GM19467 (cell line): ENCODE data around the gene TMEM54.
"Not testable (repeated sequence)": the region's sequence is repeated elsewhere in the genome, so short reads cannot be mapped to it uniquely, and the experiment has no call there.

Source experiments
- ATAC-seq: cut with Tn5 transposase; IDR thresholded peaks from one replicate; pipeline ENCODE4 v1.9.1; 2021; ENCODE audit warnings: mild to moderate bottlenecking, moderate library complexity; ENCODE audit not compliant: unreplicated experiment

The TMEM54 gene

DNA sequence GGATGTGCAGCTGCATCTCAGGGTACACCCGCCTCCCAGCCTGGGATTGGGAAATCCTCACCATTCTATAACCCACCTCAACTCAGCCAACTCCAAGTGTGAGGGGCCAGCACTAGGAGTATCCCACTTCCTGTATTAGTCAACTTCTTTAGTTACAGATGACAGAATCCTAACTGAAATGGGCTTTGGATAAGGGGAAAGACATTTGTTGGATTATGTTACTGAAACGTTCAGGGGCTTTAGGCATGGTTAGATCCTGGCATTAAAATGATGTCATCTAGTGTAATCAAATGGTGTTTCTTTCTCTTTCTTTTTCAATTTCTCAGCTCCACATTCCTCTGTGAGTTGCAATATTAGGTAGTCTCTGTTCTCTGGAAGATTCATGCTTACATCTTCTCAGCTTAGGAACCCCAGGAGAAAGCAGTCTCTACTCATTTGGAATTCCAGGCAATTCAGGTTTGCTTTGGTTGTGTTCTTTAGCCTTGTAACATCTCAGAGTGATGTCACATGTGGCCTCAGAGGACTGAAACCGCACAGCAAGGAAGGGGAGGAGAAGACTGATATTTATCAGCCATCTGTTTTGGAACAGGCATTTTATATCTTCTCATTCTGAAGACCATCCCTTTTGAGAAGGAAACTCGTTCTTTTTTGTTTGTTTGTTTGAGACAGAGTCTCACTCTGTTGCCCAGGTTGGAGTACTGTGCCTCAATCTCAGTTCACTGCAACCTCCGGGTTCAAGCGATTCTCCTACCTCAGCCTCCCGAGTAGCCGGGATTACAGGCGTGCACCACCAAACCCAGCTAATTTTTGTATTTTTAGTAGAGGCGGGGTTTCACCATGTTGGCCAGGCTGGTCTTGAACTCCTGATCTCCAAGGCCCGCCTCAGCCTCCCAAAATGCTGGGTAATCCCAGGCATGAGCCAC, 18.9 kb upstream of the TMEM54 start:
- no peak for ATAC-seq

DNA sequence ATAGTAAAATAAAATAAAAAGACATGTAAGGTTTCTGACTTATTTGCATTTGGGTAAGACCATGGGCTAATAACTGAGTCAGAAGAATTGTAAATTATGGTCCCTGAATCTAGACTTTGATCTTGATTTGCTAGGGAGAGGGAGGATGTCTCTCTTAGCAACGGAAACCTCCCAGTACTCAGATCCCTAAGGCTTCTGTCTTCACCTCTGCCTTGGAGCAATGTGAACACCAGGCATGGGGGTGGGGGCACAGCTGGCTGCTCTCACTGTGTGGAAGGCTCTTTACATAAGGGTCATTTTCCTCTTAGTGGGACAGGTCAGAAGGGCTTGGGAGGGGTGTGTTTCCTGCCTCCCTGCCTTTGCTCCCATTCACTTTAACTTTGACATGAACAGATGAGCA, 17.0 kb upstream of the TMEM54 start:
- no peak for ATAC-seq

DNA sequence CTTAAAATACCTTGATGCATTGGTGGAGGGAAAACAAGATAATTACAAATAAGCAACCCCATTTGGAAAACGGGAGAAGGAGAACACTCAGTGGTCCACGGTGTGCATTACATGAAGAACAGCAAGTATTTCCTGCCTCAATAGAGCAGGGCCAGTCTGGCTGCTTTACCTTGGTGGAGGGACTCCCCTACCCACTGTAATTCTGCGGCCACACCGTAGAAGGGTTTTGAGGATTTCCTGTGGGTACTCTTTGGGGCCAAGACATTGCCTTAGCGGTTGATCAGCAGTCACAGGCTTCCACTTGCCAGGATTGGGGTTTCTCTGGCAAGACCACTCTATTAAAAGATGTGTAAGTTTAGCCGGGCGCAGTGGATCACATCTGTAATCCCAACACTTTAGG, 16.3 kb upstream of the TMEM54 start:
- ATAC-seq = no peak

DNA sequence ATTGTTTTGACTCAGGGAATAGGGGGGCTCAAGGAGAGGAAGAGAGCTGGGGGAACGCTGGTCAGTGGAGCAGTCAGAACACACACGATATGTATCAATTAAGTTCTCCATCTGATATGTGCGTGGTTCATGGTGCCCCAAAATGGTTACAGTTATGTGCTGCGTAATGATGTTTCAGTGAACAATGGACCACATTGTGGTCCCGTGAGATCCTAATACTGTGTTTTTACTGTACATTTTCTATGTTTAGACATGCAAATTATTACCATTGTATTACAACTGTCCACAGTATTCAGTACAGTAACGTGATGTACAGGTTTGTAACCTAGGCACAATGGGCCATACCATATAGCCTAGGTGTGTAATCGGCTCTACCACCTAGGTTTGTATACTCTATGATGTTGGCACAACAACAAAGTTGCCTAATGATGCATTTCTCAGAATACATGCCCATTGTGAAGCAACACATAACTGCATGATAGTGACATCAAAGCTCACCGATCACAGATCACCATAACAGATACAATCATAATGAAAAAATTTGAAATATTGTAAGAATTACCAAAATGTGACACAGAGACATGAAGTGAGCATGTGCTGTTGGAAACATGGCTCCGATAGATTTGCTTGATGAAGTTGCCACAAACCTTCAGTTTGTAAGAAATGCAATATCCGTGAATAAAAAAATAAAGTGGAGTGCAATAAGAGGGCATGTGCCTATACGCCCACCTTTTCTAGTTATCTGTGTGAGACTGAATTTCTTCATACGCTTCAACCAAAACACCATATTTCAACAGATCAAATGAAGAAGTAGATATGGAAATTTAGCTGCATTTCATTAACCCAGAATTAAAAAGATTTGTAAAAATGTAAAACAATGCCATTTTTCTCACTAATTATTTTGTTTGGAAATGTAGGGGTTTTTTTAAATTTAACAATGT, 14.8 kb upstream of the TMEM54 start:
- ATAC-seq = no peak

DNA sequence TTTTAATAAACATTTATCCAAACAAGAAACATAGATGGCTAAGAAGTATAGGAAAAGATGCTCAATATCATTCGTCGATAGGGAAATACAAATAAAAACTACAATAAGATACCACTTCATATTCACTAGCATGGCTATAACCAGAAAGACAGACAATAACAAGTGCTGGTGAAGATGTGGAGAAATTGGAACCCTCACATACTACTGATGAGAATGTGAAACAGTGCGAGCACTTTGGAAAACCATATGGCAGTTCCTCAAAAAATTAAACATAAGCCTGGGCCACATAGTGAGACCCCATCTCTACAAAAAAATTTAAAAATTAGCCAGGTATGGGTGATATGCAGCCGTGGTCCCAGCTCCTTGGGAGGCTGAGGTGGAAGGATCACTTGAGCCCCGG, 9.1 kb upstream of the TMEM54 start:
- no peak for ATAC-seq

DNA sequence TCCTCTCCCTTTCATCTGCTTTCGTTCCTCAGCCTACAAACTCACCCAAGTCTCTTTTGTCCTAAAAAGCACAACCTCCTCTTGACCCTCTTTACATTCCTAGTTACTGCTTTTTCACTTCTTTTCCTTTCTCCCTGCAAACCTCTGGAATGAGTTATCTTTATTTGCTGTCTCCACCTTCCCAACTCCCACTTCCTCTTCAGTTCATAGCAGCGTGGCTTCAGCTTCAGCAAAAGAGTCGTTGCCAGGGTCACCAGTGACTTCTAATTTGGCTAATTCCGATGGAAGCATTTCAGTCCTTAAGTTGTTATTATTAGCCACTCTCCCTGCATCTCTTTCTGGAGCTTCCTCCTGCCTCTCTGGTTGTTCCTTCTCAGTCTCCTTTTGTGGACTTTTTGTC, 6.2 kb upstream of the TMEM54 start:
- ATAC-seq = no peak

DNA sequence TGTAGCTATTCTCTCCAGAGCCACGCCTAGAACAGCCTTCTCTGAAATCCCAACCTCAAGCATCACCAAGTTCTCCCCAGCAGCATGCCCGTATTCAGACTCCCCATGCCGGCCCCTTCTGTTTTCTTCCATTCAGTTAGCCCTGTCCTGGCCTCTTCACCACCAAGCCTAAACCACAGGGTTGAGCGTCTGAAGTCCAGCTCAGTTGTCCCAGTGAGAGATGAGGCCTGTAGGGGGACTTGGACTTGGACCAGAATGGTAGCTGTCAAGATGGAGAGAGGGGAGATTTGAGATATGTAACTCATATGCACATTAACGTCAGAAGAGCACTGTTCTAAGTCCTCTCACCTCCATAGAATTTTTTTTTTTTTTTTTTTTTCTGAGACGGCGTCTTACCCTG, 5.5 kb upstream of the TMEM54 start:
- ATAC-seq = no peak

DNA sequence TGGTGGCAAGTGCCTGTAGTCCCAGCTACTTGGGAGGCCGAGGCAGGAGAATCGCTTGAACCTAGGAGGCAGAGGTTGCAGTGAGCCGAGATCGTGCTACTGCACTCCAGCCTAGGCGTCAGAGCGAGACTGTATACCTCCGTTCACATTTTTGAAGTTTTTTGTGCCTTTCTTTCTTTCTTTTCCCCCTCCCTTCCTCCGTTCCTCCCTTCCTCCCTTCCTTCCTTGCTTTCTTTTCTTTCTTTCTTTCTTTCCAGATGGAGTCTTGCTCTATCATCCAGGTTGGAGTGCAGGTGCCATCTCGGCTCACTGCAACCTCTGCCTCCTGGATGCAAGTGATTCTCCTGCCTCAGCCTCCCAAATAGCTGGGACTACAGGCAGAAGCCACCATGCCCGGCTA, 4.4 kb upstream of the TMEM54 start:
- not testable (repeated sequence) for ATAC-seq

DNA sequence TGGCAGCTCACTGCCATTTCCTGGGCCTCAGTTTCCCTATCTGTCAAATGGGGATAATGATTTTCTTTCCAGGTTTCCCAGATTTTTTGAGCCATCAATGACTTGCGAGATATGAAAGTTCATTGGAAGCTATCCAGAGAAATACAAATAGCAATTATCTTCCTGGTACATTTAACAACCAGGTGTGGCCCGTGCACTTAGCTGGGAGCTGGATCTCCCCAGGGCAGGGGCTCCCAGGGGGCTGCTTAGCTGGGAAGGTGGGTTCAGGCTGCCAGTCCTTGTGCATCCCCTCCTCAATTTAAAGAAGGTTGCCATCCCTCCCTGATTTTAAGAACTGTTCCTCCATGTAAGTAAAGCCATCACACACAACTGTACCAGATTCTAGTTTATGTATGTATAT, 3.6 kb upstream of the TMEM54 start:
- ATAC-seq = no peak

DNA sequence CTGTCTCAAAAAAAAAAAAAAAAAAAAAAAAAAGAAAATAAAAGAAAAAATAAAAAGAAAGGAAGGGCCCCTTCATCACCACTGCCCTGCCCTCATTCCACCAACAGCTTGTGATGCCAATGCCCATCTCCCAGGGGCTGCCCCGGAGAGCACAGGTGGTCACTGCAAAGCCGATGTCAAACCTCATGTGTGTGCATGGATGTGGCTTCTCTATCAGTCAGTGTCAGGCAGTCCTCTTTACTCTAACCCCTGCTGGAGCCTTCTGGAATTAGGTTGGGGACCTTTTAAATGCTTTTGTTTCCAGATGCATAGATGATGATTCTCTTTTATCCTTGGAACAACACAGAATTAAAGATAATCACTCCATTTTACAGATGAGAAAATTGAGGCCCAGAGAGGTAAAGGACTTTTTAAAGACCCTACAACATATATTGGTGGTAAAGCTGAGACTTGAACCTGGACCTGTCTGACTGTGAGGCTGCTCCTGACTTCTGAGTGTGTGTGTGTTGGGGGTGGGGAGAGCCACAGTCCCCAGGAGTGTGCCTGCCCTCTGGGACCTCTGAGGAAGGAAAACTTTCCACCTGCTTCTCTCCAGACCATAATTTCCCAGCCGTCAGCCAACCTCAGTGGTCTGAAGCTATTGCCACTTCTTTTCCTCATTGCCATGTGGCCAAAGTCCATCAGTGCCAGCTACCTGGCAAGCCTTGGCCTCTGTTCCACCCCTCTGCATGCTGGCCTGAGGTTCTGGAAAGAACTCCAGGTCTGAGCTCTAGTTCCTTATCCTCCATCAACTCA, 3.0 kb upstream of the TMEM54 start:
- ATAC-seq = no peak

DNA sequence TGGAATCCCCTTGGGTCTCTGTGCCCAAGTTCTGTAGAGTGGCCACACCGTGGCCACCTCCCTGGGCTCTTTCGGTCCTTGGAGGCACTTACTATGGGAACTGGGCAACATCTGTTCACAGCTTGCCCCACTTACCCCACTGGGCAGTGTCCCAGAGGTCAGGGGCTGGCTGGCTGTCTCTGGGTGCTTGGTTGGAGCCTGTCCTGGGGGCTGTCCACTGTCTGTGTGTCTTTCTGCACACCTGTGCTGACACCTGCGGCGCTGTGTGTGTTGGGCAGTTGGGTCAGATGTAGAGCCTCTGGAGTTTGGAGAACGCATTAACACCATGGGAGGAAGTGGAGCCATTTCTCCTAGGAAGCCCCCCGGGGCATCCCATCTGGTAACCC, 1.3 kb upstream of the TMEM54 start:
- no peak for ATAC-seq

DNA sequence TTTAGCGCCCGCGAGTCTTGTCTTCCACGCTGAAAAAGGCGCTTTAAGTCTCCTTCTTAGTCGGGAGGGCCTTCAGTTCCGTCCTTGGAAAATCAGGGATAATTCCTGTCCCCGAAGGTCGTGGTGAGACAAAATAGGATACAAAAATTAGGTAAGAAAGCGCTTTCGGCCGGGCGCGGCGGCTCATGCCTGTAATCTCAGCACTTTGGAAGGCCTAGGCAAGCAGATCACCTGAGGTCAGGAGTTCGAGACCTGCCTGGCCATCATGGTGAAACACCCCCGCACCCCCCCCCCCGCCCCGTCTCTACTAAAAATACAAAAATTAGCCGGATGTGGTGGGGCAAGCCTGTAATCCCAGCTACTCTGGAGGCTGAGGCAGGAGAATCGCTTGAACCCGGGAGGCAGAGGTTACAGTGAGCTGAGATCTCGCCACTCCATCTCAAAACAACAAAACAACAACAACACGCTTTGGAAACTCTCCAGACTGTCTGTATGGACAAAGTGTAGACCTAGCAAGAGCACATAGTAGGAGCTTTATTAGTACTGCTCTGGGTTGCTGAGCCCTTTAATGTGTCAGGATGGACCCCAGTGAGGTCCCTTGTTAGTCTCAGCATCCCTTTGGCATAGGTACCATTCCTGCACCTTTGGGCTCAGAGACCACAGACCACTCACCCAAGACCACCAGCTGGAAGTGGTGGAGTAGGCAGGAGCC, 790 bp upstream of the TMEM54 start:
- ATAC-seq = no peak

DNA sequence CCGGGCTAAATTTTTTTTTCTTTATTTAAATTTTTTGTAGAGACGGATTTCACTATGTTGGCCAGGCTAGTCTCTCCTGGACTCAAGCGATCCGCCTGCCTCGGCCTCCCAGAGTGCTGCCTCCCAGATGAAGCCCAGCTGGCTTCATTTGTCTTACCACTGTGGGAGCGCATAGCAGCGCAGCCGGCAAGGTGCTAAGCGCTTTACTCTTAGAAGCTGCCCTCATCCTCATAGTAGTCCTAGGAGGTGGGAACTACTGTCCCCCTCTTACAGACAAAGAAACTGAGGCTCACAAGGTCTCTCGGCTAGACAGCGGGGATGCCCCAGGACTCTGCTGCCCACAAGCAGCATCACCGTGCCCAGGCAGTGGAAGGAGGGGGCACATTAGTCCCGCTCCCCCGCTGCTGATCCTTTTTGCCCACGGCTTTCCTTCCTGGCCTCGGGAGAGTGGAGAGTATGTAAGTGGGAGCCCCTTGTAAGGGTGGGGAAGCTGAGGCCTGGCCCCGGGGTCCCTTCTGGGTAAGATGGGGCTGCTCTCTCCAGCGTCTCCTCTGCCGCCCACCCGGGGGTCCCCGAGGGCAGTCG, 726 bp downstream of the TMEM54 start:
- ATAC-seq = no peak

DNA sequence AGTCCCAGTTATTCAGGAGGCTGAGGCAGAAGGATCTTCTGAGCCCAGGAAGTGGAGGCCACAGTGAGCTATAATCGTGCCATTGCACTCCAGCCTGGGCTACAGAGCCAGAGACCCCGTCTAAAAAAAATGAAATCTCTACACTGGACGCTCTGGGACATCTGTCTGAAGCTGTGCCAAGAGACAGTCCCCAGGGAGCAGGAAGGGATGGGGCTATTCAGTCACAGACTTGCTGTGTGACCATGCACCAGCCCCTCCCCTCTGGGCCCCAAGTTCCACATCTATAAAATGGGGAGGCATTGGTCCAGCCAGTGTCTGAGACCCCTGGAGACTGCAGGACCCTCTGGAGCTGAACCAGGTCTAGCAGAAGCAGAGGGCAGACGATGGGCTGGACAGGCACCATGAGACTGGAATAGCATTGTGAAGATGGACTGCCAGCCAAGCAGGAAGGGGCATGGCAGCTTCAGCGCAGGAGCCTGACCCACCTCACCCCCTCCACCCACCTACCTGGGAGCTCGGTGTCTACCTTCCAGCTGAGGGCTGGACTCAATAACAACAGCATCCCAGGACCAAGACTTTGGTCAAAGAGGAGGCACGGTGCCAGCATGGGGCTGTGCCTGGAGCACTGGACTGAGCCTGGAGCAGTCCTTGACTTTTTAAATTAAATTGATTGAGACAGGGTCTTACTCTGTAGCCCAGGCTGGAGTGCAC, 1.4 kb downstream of the TMEM54 start:
- no peak for ATAC-seq

DNA sequence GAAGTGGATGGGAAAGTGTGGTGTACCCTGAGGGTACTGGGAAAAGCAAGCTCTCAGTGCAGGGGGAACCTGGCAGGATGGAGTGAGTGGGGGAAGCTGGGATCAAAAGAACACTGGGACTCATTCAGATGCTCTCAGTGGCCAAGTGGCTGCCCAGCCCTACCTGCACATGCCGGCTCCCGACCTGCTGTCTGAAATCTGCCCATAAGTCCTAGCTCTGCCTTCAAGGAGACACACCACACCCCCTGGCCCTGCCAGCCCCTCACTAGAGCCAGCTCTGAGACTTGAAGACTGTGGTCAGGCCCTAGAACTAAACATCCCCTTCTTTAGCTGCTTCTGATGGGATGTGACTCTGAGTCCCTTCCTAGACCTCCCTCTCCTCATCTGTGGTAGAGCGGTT, 2.2 kb downstream of the TMEM54 start:
- ATAC-seq = no peak

DNA sequence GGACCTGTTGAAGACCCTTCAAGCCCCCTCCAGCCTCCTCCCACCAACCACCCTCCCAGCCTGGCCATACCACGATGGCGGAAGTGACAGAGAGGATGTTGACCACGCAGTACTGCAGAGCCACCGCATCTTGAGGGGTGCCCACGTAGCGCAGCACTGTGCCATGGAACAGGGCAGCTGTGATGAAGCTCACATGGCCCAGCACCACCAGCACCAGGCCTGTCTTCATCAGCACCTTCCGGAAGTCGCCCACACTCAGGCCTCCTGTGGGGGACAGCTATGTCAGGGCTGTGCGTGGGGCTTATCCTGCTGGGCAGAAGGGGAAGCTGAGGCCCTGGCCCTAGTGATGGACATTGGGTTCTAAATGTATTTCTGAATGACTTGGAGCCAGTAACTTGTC, 3.1 kb downstream of the TMEM54 start:
- no peak for ATAC-seq

DNA sequence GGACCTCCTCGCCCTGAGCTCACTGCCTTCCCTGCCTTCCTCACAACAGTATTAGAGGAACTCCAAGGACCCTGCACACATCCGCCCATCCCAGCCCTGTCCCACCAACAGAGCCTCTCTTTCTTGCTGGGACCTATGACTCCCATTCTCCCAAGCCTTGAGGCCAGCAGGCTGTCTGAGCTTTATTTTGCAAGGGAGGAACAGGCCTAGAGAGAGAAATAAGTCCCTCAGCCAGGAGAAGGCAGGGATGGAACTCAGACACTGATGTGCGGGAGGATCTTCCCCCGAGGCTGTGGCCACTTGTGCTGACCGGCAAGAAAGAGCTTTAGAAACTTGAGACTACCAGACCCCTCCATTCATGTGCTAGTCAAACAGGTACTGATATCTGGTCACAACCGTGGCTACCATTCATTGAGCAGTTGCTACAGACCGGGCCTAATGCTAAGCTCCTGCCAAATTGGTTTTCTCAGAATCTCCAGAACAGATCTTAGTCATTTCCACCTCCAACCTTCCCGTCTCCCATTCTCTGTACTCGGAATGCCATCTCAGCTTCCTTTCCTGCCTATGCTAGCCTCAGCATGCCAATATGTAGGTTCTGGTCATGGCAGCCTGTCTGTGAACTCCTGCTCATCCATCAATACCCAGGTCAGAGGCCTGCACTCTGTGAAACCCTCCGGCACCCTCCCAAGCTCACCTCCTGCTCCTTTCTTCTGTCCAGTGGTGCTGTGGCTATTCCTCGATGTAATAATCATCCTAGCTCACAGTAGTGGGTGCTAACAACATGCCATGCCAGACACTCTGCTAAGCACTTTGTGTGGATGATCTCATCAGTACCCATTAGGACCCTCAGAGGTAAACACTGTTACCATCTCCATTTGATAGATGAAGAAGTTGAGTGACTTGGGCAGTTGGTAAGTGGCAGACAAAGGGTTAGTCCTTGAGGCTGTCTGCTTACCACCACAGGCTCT, 3.8 kb downstream of the TMEM54 start:
- ATAC-seq = no peak

DNA sequence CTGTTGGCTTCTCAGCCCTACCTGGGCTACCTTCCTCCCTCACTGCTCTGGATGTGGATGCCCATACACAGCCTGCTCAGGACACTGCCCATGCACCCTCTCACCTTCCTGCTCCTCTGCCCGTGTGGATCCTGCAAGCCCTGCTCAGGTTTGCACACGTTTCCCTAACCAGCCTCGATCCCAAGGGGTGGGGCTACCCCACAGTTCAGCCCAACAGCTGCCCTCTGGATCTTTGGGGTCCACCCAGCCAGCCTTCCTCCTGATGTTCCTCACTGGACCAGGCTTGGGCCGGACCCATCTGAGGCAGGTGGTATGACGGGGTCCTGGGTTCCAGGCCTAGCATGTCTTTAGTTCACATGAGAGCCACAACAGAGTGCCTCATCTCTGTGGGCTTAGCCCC, 4.7 kb downstream of the TMEM54 start:
- no peak for ATAC-seq
